K562 (cell line): ENCODE measurements around the gene SLC49A3. TPM values are rescaled to one million over a fixed set of nuclear protein-coding genes. Genes with fewer than 3 reads are reported as not detected.

Source experiments
- CBFA2T2 ChIP-seq: fragments of 450-650 bp; conservative IDR thresholded peaks from 2 replicates; pipeline ENCODE4 v1.6.1; 2017; ENCODE audit warnings: mild to moderate bottlenecking
- CC2D1A ChIP-seq: fragments of 450-650 bp; IDR thresholded peaks from 2 replicates; pipeline ENCODE4 v1.6.1; 2017; ENCODE audit warnings: mild to moderate bottlenecking
- EGR1 ChIP-seq: fragments of 450-650 bp; conservative IDR thresholded peaks from 2 replicates; pipeline ENCODE4 v1.6.1; 2017; ENCODE audit warnings: mild to moderate bottlenecking
- ILF3 ChIP-seq: fragments of 450-650 bp; IDR thresholded peaks from 2 replicates; pipeline ENCODE4 v1.6.1; 2018; ENCODE audit warnings: antibody characterized with exemption, mild to moderate bottlenecking, moderate library complexity, borderline replicate concordance
- NCOA4 ChIP-seq: fragments of 450-650 bp; IDR thresholded peaks from 2 replicates; pipeline ENCODE4 v1.6.1; 2018; ENCODE audit warnings: mild to moderate bottlenecking; ENCODE audit not compliant: partially characterized antibody
- NCOR1 ChIP-seq: fragments of 450-650 bp; IDR thresholded peaks from 2 replicates; pipeline ENCODE4 v1.6.1; 2016; ENCODE audit warnings: mild to moderate bottlenecking, moderate library complexity
- NR2F6 ChIP-seq: fragments of 450-650 bp; formaldehyde crosslinking; IDR thresholded peaks from 2 replicates; pipeline ENCODE4 v1.4.0; 2020; ENCODE audit warnings: mild to moderate bottlenecking
- NRF1 ChIP-seq, 2 experiments: fragments of 450-650 bp; IDR thresholded peaks in 1 of 2; conservative IDR thresholded peaks in 1 of 2; 2 replicates each; pipeline ENCODE4 v1.6.1; 2014; ENCODE audit warnings: mild to moderate bottlenecking in 2 of 2
- PHF20 ChIP-seq: fragments of 450-650 bp; IDR thresholded peaks from 2 replicates; pipeline ENCODE4 v1.6.1; 2018; ENCODE audit not compliant: partially characterized antibody
- RAD21 ChIP-seq, 2 experiments: fragments of 250-450 bp in 1 of 2; fragments of 450-650 bp in 1 of 2; sonication (Bioruptor Pico) in 1 of 2; formaldehyde crosslinking in 1 of 2; IDR thresholded peaks in 1 of 2; conservative IDR thresholded peaks in 1 of 2; 2 replicates each; pipeline versions ENCODE4 v1.4.0 to v1.8.0; 2020 to 2022; ENCODE audit warnings: mild to moderate bottlenecking in 2 of 2, moderate library complexity in 1 of 2
- SAFB2 ChIP-seq: fragments of 200-400 bp; formaldehyde crosslinking; IDR thresholded peaks from 2 replicates; pipeline ENCODE4 v1.6.1; 2018; ENCODE audit warnings: borderline replicate concordance, low read length, low read depth, moderate library complexity; ENCODE audit not compliant: severe bottlenecking
- SMAD3 ChIP-seq: fragments of 450-650 bp; formaldehyde crosslinking; conservative IDR thresholded peaks from 2 replicates; pipeline ENCODE4 v1.4.0; 2020; ENCODE audit warnings: mild to moderate bottlenecking
- ZC3H4 ChIP-seq: sonication (generic); formaldehyde crosslinking; IDR thresholded peaks from 2 replicates; pipeline ENCODE4 v1.9.0; 2021; ENCODE audit warnings: missing genetic modification reagents, borderline replicate concordance
- ZNF263 ChIP-seq: sonication (generic); formaldehyde crosslinking; IDR thresholded peaks from 2 replicates; pipeline ENCODE4 v1.8.0; 2022; ENCODE audit warnings: mild to moderate bottlenecking, missing genetic modification reagents, borderline replicate concordance
- ZNF507 ChIP-seq: conservative IDR thresholded peaks from 2 replicates; pipeline ENCODE4 v1.6.1; 2017; ENCODE audit warnings: missing genetic modification characterization, missing compliant biosample characterization
- polyA plus RNA-seq, 8 experiments: library from polyadenylated mRNA; depleted of rRNA in 4 of 8; stranded (reverse) in 5 of 8; unstranded in 3 of 8; fragments of >200 nt; fragmentation: Nextera tagmentation in 2 of 8; fragmentation: Illumina TruSeq in 1 of 8; extraction: Ambion mirVana in 2 of 8; extraction: Trizol in 1 of 8; gene quantifications; 2 replicates each; pipeline versions ENCODE4 v1.2.1 to v1.2.3, GENCODE V29; 2011 to 2014; ENCODE audit warnings: inconsistent platforms in 1 of 8, missing spikeins in 1 of 8
- total RNA-seq, 7 experiments: library from RNA; depleted of rRNA in 6 of 7; stranded (reverse); fragments of >200 nt in 6 of 7; fragmentation: Illumina TruSeq in 2 of 7; extraction: Trizol in 2 of 7; gene quantifications; 2 replicates each; pipeline versions ENCODE4 v1.2.1 to v1.2.3, GENCODE V29; 2011 to 2021; ENCODE audit warnings: low replicate concordance in 1 of 7
- TF ChIP-seq, protein P1 (sequence below): fragments of 250-450 bp; sonication (Bioruptor Pico); IDR thresholded peaks from 2 replicates; pipeline ENCODE4 v1.5.0; 2021; ENCODE audit warnings: mild to moderate bottlenecking, borderline replicate concordance
- TF ChIP-seq, protein P2 (sequence below), 3 experiments: fragments of 200-800 bp in 1 of 3; fragments of 250-450 bp in 1 of 3; fragments of 450-650 bp in 1 of 3; sonication (Bioruptor Pico) in 1 of 3; sonication (Bioruptor generic) in 1 of 3; formaldehyde crosslinking in 1 of 3; IDR thresholded peaks; 2 replicates each; pipeline versions ENCODE4 v1.6.1 to v1.8.0; 2016 to 2022; ENCODE audit warnings: mild to moderate bottlenecking in 2 of 3, missing genetic modification characterization in 2 of 3, missing compliant biosample characterization in 1 of 3, moderate library complexity in 1 of 3
- TF ChIP-seq, protein P3 (sequence below): sonication (generic); formaldehyde crosslinking; IDR thresholded peaks from 2 replicates; pipeline ENCODE4 v1.8.1; 2022; ENCODE audit warnings: missing genetic modification reagents
- TF ChIP-seq, protein P4 (sequence below): fragments of 450-650 bp; formaldehyde crosslinking; IDR thresholded peaks from 2 replicates; pipeline ENCODE4 v1.4.0; 2020; ENCODE audit warnings: mild to moderate bottlenecking, moderate library complexity

Gene SLC49A3
- total and polyA plus RNA-seq, 9 of the 15 experiments (the other 6 are each of a cell fraction or from before 2014, with no cell fraction given): 0.24 to 0.41 TPM; not detected in 7

DNA sequence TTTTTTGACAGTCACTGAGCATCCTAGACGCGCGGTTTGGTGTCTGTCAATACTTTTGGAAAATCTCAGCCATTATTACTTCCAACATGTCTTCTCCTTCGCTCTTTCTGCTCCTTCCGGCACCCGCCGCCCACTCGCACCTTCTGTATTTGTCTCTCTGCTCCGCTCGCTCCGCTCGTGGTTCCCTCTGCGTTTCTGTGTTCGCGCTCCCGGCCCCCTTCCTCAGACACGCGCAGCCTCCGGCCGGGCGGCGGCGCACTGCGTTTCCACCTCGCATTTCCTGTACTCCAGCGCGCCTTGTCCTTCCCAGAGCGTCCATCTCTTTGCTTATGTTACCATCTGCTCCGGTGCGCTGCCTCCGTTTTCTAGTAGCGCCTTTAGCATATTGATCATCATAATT is 42.5 kb downstream of the SLC49A3 start (continued):
- no peak for TF ChIP-seq NR2F6
- no peak for TF ChIP-seq RAD21 (CRISPR knock-in tag; conservative IDR thresholded peaks at IDR 0.05 in 1 of 2, IDR thresholded peaks at IDR 0.05 in 1 of 2)
- TF ChIP-seq, protein P1, sequence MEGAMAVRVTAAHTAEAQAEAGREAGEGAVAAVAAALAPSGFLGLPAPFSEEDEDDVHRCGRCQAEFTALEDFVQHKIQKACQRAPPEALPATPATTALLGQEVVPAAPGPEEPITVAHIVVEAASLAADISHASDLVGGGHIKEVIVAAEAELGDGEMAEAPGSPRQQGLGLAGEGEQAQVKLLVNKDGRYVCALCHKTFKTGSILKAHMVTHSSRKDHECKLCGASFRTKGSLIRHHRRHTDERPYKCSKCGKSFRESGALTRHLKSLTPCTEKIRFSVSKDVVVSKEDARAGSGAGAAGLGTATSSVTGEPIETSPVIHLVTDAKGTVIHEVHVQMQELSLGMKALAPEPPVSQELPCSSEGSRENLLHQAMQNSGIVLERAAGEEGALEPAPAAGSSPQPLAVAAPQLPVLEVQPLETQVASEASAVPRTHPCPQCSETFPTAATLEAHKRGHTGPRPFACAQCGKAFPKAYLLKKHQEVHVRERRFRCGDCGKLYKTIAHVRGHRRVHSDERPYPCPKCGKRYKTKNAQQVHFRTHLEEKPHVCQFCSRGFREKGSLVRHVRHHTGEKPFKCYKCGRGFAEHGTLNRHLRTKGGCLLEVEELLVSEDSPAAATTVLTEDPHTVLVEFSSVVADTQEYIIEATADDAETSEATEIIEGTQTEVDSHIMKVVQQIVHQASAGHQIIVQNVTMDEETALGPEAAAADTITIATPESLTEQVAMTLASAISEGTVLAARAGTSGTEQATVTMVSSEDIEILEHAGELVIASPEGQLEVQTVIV (CRISPR knock-in tag): no peak
- TF ChIP-seq, protein P2, sequence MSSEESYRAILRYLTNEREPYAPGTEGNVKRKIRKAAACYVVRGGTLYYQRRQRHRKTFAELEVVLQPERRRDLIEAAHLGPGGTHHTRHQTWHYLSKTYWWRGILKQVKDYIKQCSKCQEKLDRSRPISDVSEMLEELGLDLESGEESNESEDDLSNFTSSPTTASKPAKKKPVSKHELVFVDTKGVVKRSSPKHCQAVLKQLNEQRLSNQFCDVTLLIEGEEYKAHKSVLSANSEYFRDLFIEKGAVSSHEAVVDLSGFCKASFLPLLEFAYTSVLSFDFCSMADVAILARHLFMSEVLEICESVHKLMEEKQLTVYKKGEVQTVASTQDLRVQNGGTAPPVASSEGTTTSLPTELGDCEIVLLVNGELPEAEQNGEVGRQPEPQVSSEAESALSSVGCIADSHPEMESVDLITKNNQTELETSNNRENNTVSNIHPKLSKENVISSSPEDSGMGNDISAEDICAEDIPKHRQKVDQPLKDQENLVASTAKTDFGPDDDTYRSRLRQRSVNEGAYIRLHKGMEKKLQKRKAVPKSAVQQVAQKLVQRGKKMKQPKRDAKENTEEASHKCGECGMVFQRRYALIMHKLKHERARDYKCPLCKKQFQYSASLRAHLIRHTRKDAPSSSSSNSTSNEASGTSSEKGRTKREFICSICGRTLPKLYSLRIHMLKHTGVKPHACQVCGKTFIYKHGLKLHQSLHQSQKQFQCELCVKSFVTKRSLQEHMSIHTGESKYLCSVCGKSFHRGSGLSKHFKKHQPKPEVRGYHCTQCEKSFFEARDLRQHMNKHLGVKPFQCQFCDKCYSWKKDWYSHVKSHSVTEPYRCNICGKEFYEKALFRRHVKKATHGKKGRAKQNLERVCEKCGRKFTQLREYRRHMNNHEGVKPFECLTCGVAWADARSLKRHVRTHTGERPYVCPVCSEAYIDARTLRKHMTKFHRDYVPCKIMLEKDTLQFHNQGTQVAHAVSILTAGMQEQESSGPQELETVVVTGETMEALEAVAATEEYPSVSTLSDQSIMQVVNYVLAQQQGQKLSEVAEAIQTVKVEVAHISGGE (CRISPR knock-in tag; IDR thresholded peaks at IDR 0.05): no peak
- TF ChIP-seq, protein P3, sequence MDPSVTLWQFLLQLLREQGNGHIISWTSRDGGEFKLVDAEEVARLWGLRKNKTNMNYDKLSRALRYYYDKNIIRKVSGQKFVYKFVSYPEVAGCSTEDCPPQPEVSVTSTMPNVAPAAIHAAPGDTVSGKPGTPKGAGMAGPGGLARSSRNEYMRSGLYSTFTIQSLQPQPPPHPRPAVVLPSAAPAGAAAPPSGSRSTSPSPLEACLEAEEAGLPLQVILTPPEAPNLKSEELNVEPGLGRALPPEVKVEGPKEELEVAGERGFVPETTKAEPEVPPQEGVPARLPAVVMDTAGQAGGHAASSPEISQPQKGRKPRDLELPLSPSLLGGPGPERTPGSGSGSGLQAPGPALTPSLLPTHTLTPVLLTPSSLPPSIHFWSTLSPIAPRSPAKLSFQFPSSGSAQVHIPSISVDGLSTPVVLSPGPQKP (CRISPR knock-in tag): no peak
- TF ChIP-seq ILF3: no peak
- TF ChIP-seq ZNF263: no peak
- TF ChIP-seq ZNF507 (tag): no peak
- no peak for TF ChIP-seq ZC3H4
- TF ChIP-seq NCOR1: no peak
- TF ChIP-seq, protein P4, sequence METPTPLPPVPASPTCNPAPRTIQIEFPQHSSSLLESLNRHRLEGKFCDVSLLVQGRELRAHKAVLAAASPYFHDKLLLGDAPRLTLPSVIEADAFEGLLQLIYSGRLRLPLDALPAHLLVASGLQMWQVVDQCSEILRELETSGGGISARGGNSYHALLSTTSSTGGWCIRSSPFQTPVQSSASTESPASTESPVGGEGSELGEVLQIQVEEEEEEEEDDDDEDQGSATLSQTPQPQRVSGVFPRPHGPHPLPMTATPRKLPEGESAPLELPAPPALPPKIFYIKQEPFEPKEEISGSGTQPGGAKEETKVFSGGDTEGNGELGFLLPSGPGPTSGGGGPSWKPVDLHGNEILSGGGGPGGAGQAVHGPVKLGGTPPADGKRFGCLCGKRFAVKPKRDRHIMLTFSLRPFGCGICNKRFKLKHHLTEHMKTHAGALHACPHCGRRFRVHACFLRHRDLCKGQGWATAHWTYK (CRISPR knock-in tag): no peak
- TF ChIP-seq SAFB2: no peak
- 0 out of 2 replicates have a peak, but pooled peaks have one; percentile 21 for TF ChIP-seq CC2D1A
- no peak for TF ChIP-seq CBFA2T2
- peak; percentile 30 for TF ChIP-seq PHF20
- TF ChIP-seq NCOA4: no peak
- TF ChIP-seq EGR1: peak; percentile 37
- no peak for TF ChIP-seq SMAD3 (CRISPR knock-in tag)
- peak; percentile 70 to 75 for TF ChIP-seq NRF1 (conservative IDR thresholded peaks at IDR 0.05 in 1 of 2, IDR thresholded peaks at IDR 0.05 in 1 of 2)
